Esophagus mucosa (tissue), 1 donor: ENCODE data around the gene RGS3. TPM values are rescaled to one million over a fixed set of nuclear protein-coding genes. Genes with fewer than 3 reads are reported as not detected.

ENCODE experiments used
- ATAC-seq: fragments of 200-7000 bp; cut with Tn5 transposase; one replicate; pipeline ENCODE4 v1.9.1; 2020
- total RNA-seq: library from RNA; stranded (reverse); gene quantifications from one replicate; pipeline ENCODE4 v1.2.4, GENCODE V29; 2023
- donor health status: DM: yes; HTN: yes; CAD: no.

Gene RGS3
- total RNA-seq, 1 donor from 2014 or later, result 22.8 TPM

- ATAC-seq, result peak; percentile 48
These were observed 95.3 kb downstream of the RGS3 start for GRCh38 chr9:113558632-113559502.

GRCh38 chr9:113559834-113560800, 96.6 kb downstream of the RGS3 start:
- no peak for ATAC-seq

GRCh38 chr9:113562653-113563381, 99.3 kb downstream of the RGS3 start:
- ATAC-seq, result no peak

GRCh38 chr9:113563826-113564497, 100.4 kb downstream of the RGS3 start:
- no peak for ATAC-seq

- ATAC-seq, result peak; percentile 86
These were observed 101.1 kb downstream of the RGS3 start for GRCh38 chr9:113564498-113565237.

GRCh38 chr9:113566016-113566711, 102.6 kb downstream of the RGS3 start:
- no peak for ATAC-seq

- peak; percentile 6 for ATAC-seq
These were observed 103.2 kb downstream of the RGS3 start for GRCh38 chr9:113566712-113567071.

GRCh38 chr9:113567361-113568080, 104.0 kb downstream of the RGS3 start:
- ATAC-seq, result no peak

- no peak for ATAC-seq
These were observed 104.5 kb downstream of the RGS3 start for GRCh38 chr9:113568081-113568435.

- ATAC-seq, result no peak
These were observed 105.2 kb downstream of the RGS3 start for GRCh38 chr9:113568571-113569321.

- ATAC-seq, result no peak
These were observed 106.0 kb downstream of the RGS3 start for GRCh38 chr9:113569472-113570060.

- no peak for ATAC-seq
These were observed 106.6 kb downstream of the RGS3 start for GRCh38 chr9:113570106-113570505.

GRCh38 chr9:113570749-113571711, 107.5 kb downstream of the RGS3 start:
- ATAC-seq, result no peak

GRCh38 chr9:113572076-113572861, 108.7 kb downstream of the RGS3 start:
- no peak for ATAC-seq

GRCh38 chr9:113573046-113573958, 109.8 kb downstream of the RGS3 start:
- ATAC-seq, result no peak

- ATAC-seq, result no peak
These were observed 110.4 kb downstream of the RGS3 start for GRCh38 chr9:113573959-113574352.
